ENCODE data around the gene SCIMP.
"Not testable (repeated sequence)": the region's sequence is repeated elsewhere in the genome, so short reads cannot be mapped to it uniquely, and the experiment has no call there.

SCIMP gene

GRCh38 chr17:5254903-5255521 lies 20.4 kb upstream of the SCIMP start:
- TF ChIP-seq CTCF (conservative IDR thresholded peaks at IDR 0.05; ENCODE audit: low read depth, low read length), result no peak
- DNase-seq (ENCODE audit: low read depth), result no peak
- H3K4me3 ChIP-seq (ENCODE audit: low read depth, low read length), result no peak overlapping the region

GRCh38 chr17:5254414-5254813 lies 19.8 kb upstream of the SCIMP start:
- H3K4me3 ChIP-seq (ENCODE audit: low read depth, low read length), result no peak overlapping the region
- no peak for DNase-seq (ENCODE audit: low read depth)
- TF ChIP-seq CTCF (conservative IDR thresholded peaks at IDR 0.05; ENCODE audit: low read depth, low read length), result no peak

- peak; percentile 92 for DNase-seq (ENCODE audit: low read depth)
- peak; percentile 79 for TF ChIP-seq CTCF (conservative IDR thresholded peaks at IDR 0.05; ENCODE audit: low read depth, low read length)
- no peak overlapping the region for H3K4me3 ChIP-seq (ENCODE audit: low read depth, low read length)
Observed at GRCh38 chr17:5249615-5250014, 15.0 kb upstream of the SCIMP start.

- no peak overlapping the region for H3K4me3 ChIP-seq (ENCODE audit: low read depth, low read length)
- TF ChIP-seq CTCF (conservative IDR thresholded peaks at IDR 0.05; ENCODE audit: low read depth, low read length), result no peak
- DNase-seq (ENCODE audit: low read depth), result peak; percentile 58
Observed at GRCh38 chr17:5248821-5249479, 14.3 kb upstream of the SCIMP start.

- TF ChIP-seq CTCF (conservative IDR thresholded peaks at IDR 0.05; ENCODE audit: low read depth, low read length), result no peak
- no peak overlapping the region for H3K4me3 ChIP-seq (ENCODE audit: low read depth, low read length)
- no peak for DNase-seq (ENCODE audit: low read depth)
Observed at GRCh38 chr17:5247621-5248020, 13.0 kb upstream of the SCIMP start.

- TF ChIP-seq CTCF (conservative IDR thresholded peaks at IDR 0.05; ENCODE audit: low read depth, low read length), result no peak
- no peak overlapping the region for H3K4me3 ChIP-seq (ENCODE audit: low read depth, low read length)
- no peak for DNase-seq (ENCODE audit: low read depth)
Observed at GRCh38 chr17:5241861-5242671, 7.4 kb upstream of the SCIMP start.

- not testable (repeated sequence) for DNase-seq (ENCODE audit: low read depth); H3K4me3 ChIP-seq (ENCODE audit: low read depth, low read length)
Observed at GRCh38 chr17:5239769-5240168, 5.1 kb upstream of the SCIMP start.
